ENCODE measurements around the gene SLC9A3. TPM values are rescaled to one million over a fixed set of nuclear protein-coding genes. Genes with fewer than 3 reads are reported as not detected.

SLC9A3 gene
- total and polyA plus RNA-seq, 8 donors, result 2.7 to 142 (median 14.9) TPM

GRCh38 chr5:469752-470483 lies 54.3 kb downstream of the SLC9A3 start:
- 87 to 92% (median 90%) methylated on average over 19 of the region's 19 CpGs for WGBS, 5 donors
- TF ChIP-seq CTCF (IDR thresholded peaks at IDR 0.05) (no peak), POLR2AphosphoS5 (IDR thresholded peaks at IDR 0.05) (peak in 1 of 3 donors; percentile 3), EP300 (IDR thresholded peaks at IDR 0.05) (no peak)
- no peak for DNase-seq
- Histone ChIP-seq H3K27ac (no peak overlapping the region), H3K27me3 (peaks cover 3 to 12% (median 3%) of the 10 kb centered on the region in 3 donors), H3K36me3 (peaks cover 17 to 51% (median 37%) of the 10 kb centered on the region in 4 donors), H3K9me3 (no peaks in the 10 kb centered on the region), H3K4me3 (no peak overlapping the region), H3K4me1 (peaks cover 15 to 38% (median 36%) of the 10 kb centered on the region in 4 donors)
- intact Hi-C loops (cut with DNase I; ENCODE audit: low total_unique reads), result no loop called here

GRCh38 chr5:468401-468800 lies 55.8 kb downstream of the SLC9A3 start:
- 67 to 88% (median 83%) methylated on average over 4 to 5 of the region's 6 CpGs for WGBS, 5 donors
- no peak for DNase-seq

GRCh38 chr5:466661-467310 lies 57.5 kb downstream of the SLC9A3 start:
- Histone ChIP-seq H3K36me3 (peaks cover 39 to 82% (median 68%) of the 10 kb centered on the region in 4 donors), H3K27ac (no peak overlapping the region), H3K4me3 (no peak overlapping the region), H3K27me3 (no peaks in the 10 kb centered on the region), H3K9me3 (no peaks in the 10 kb centered on the region), H3K4me1 (peaks cover 5 to 13% (median 11%) of the 10 kb centered on the region in 4 donors)
- intact Hi-C loops (cut with DNase I; ENCODE audit: low total_unique reads), result no loop called here
- 91 to 94% (median 93%) methylated on average over 24 to 30 of the region's 30 CpGs for WGBS, 5 donors
- TF ChIP-seq CTCF (IDR thresholded peaks at IDR 0.05), result no peak
- no peak for TF ChIP-seq EP300 (IDR thresholded peaks at IDR 0.05)
- TF ChIP-seq POLR2A (IDR thresholded peaks at IDR 0.05), result no peak
- no peak for TF ChIP-seq POLR2AphosphoS5 (IDR thresholded peaks at IDR 0.05)
- no peak for DNase-seq

More at GRCh38 chr5:468401-468800, 55.8 kb downstream of the SLC9A3 start:
- Histone ChIP-seq H3K27me3 (peaks cover 0 to under 1% (median 0%) of the 10 kb centered on the region in 3 donors), H3K4me1 (peaks cover 11 to 24% (median 22%) of the 10 kb centered on the region in 4 donors), H3K27ac (no peak overlapping the region), H3K9me3 (no peaks in the 10 kb centered on the region), H3K4me3 (no peak overlapping the region), H3K36me3 (peaks cover 29 to 66% (median 52%) of the 10 kb centered on the region in 4 donors)
- TF ChIP-seq EP300 (IDR thresholded peaks at IDR 0.05), result no peak
- intact Hi-C loops (cut with DNase I; ENCODE audit: low total_unique reads), result no loop called here

- DNase-seq, result no peak
- intact Hi-C loops (cut with DNase I; ENCODE audit: low total_unique reads), result no loop called here
- no peak for TF ChIP-seq CTCF (IDR thresholded peaks at IDR 0.05)
- no peak for TF ChIP-seq POLR2A (IDR thresholded peaks at IDR 0.05)
- no peak for TF ChIP-seq EP300 (IDR thresholded peaks at IDR 0.05)
- TF ChIP-seq POLR2AphosphoS5 (IDR thresholded peaks at IDR 0.05), result no peak
- peaks cover 0 to 3% (median 1%) of the 10 kb centered on the region in 4 donors for H3K4me1 ChIP-seq
- peaks cover 40 to 83% (median 74%) of the 10 kb centered on the region in 4 donors for H3K36me3 ChIP-seq
- no peak overlapping the region for H3K4me3 ChIP-seq
- H3K27me3 ChIP-seq, result no peaks in the 10 kb centered on the region
- no peak overlapping the region for H3K27ac ChIP-seq
- 86 to 89% (median 87%) methylated on average over 6 to 29 of the region's 29 CpGs for WGBS, 5 donors
- no peaks in the 10 kb centered on the region for H3K9me3 ChIP-seq
Measured at GRCh38 chr5:465591-466403, 58.5 kb downstream of the SLC9A3 start.
